K562 (cell line): ENCODE measurements around the gene LCN12. TPM values are rescaled to one million over a fixed set of nuclear protein-coding genes. Genes with fewer than 3 reads are reported as not detected.

Experiments used
- ATAC-seq: fragments of 200-7000 bp; cut with Tn5 transposase; 3 replicates; pipeline ENCODE4 v1.9.1; 2020; ENCODE audit warnings: moderate library complexity
- BruUV-seq: library from RNA; stranded (reverse); fragments of 400-500 nt; replicated peaks from 2 replicates; lab custom pipeline; 2021; lab: Mats Ljungman, UMichigan
- CTCF ChIA-PET: fragments of 300-600 bp; formaldehyde crosslinking; extraction: SDS; loops from one replicate; lab custom pipeline; 2021; ENCODE audit warnings: low intra/inter-chr PET ratio; lab: Yijun Ruan, JAX
- POLR2A ChIA-PET: fragments of 300-600, 350-650 bp; sonication (Branson Sonifier 250); formaldehyde crosslinking; extraction: SDS; loops from one replicate; lab custom pipeline; 2021; ENCODE audit warnings: antibody characterized with exemption, inconsistent platforms; lab: Yijun Ruan, JAX
- DNase-seq, 4 experiments: peaks; one replicate each; pipeline versions ENCODE4 v3.0.0 to v3.0.0-alpha.2; 2011 to 2018; ENCODE audit warnings: low spot score in 3 of 4, mixed read lengths in 3 of 4; ENCODE audit errors: extremely low read depth in 1 of 4
- FAIRE-seq: peaks from 2 replicates; lab custom pipeline; 2011; peaks lifted over from hg19 to GRCh38; lab: Jason Lieb, UNC
- H2AFZ ChIP-seq: 2 replicates; pipeline ENCODE4 v1.6.0; 2011; ENCODE audit warnings: low read depth, low read length, control low read depth, inconsistent platforms
- H3K27ac ChIP-seq: fragments of 200-600 bp; 3 replicates; pipeline ENCODE4 v1.8.0; 2011; ENCODE audit warnings: low read depth, mild to moderate bottlenecking, control low read depth, inconsistent platforms, low read length, moderate library complexity, mixed read lengths; ENCODE audit errors: extremely low read depth
- H3K27me3 ChIP-seq, 2 experiments: fragments of 300-600 bp in 1 of 2; 2 replicates in 1 of 2; 3 replicates in 1 of 2; pipeline versions ENCODE4 v1.6.0 to v1.8.0; 2011; ENCODE audit warnings: inconsistent platforms in 2 of 2, low read length in 2 of 2, mild to moderate bottlenecking in 1 of 2, mixed read lengths in 1 of 2, moderate library complexity in 1 of 2; ENCODE audit not compliant: control insufficient read depth in 2 of 2, insufficient read depth in 2 of 2
- H3K36me3 ChIP-seq: fragments of 300-600 bp; 3 replicates; pipeline ENCODE4 v1.8.0; 2011; ENCODE audit warnings: mild to moderate bottlenecking, low read length, inconsistent platforms; ENCODE audit not compliant: control insufficient read depth, insufficient read depth
- H3K4me1 ChIP-seq, 2 experiments: fragments of 200-600 bp in 1 of 2; replicated peaks in 1 of 2; 2 replicates in 1 of 2; 3 replicates in 1 of 2; pipeline versions ENCODE4 v1.5.1 to v1.8.0; 2011; ENCODE audit warnings: inconsistent platforms in 2 of 2, low read length in 2 of 2, mild to moderate bottlenecking in 1 of 2, mixed read lengths in 1 of 2, moderate library complexity in 1 of 2; ENCODE audit not compliant: control insufficient read depth in 2 of 2, insufficient read depth in 2 of 2
- H3K4me2 ChIP-seq: 2 replicates; pipeline ENCODE4 v1.6.1; 2011; ENCODE audit warnings: low read length, control low read depth, inconsistent platforms, mixed read lengths; ENCODE audit not compliant: insufficient read depth
- H3K4me3 ChIP-seq: fragments of 200-600 bp; sonication (generic), shearing (Covaris generic); 2 replicates; pipeline ENCODE4 v1.5.1; 2016; ENCODE audit warnings: control low read depth, inconsistent platforms
- H3K79me2 ChIP-seq: fragments of 200-600 bp; 3 replicates; pipeline ENCODE4 v1.8.0; 2011; ENCODE audit warnings: low read length, inconsistent platforms; ENCODE audit not compliant: control insufficient read depth, insufficient read depth
- H3K9ac ChIP-seq, 2 experiments: 2 replicates each; pipeline versions ENCODE4 v1.6.0 to v1.6.1; 2011; ENCODE audit warnings: low read depth in 2 of 2, low read length in 2 of 2, control low read depth in 1 of 2, inconsistent platforms in 1 of 2, mild to moderate bottlenecking in 1 of 2, mixed read lengths in 1 of 2; ENCODE audit not compliant: insufficient read depth in 1 of 2
- H3K9me1 ChIP-seq: one replicate; pipeline ENCODE4 v1.6.0; 2011; ENCODE audit warnings: inconsistent platforms, mild to moderate bottlenecking, low read length, moderate library complexity; ENCODE audit not compliant: control insufficient read depth, insufficient read depth
- H3K9me3 ChIP-seq: replicated peaks from 2 replicates; pipeline ENCODE4 v1.5.1; 2011; ENCODE audit warnings: low read depth, low read length, inconsistent platforms; ENCODE audit not compliant: control insufficient read depth, insufficient read depth
- H4K20me1 ChIP-seq: replicated peaks from 2 replicates; pipeline ENCODE4 v1.6.1; 2011; ENCODE audit warnings: low read length, inconsistent platforms, mixed read lengths; ENCODE audit not compliant: control insufficient read depth, insufficient read depth
- BHLHE40 ChIP-seq: IDR thresholded peaks from 2 replicates; pipeline ENCODE4 v1.6.1; 2011; ENCODE audit warnings: low read length, improper control_type of control experiment
- CBX2 ChIP-seq: fragments of 200-600 bp; sonication (generic); IDR thresholded peaks from one replicate; pipeline ENCODE4 v1.6.1; 2012; ENCODE audit warnings: mild to moderate bottlenecking, low read length, inconsistent platforms; ENCODE audit not compliant: insufficient read depth, poor library complexity, severe bottlenecking
- GTF2E2 ChIP-seq: fragments of 200-800 bp; sonication (Bioruptor generic); IDR thresholded peaks from 2 replicates; pipeline ENCODE4 v1.6.1; 2016; ENCODE audit warnings: missing genetic modification characterization, missing compliant biosample characterization
- LEF1 ChIP-seq: fragments of 450-650 bp; IDR thresholded peaks from 2 replicates; pipeline ENCODE4 v1.6.1; 2016; ENCODE audit warnings: mild to moderate bottlenecking
- SMAD1 ChIP-seq: fragments of 150-350 bp; IDR thresholded peaks from 2 replicates; pipeline ENCODE4 v1.6.1; 2014; ENCODE audit warnings: low read length, low read depth; ENCODE audit not compliant: partially characterized antibody
- SNRNP70 ChIP-seq: fragments of 200-400 bp; formaldehyde crosslinking; optimal IDR thresholded peaks from 2 replicates; pipeline ENCODE3; 2017; ENCODE audit warnings: low read depth, low read length
- TCF15 ChIP-seq: fragments of 250-450 bp; sonication (Bioruptor Pico); IDR thresholded peaks from 2 replicates; pipeline ENCODE4 v1.8.0; 2022; ENCODE audit warnings: moderate library complexity, mild to moderate bottlenecking, inconsistent platforms
- VEZF1 ChIP-seq: fragments of 200-800 bp; sonication (Bioruptor generic); IDR thresholded peaks from 2 replicates; pipeline ENCODE4 v1.6.1; 2017; ENCODE audit warnings: missing genetic modification characterization, missing compliant biosample characterization
- WHSC1 ChIP-seq: IDR thresholded peaks from one replicate; pipeline ENCODE4 v1.6.1; 2012; ENCODE audit warnings: low read length, control low read depth, inconsistent platforms
- ZNF395 ChIP-seq: fragments of 200-800 bp; sonication (Bioruptor generic); IDR thresholded peaks from 2 replicates; pipeline ENCODE4 v1.6.1; 2017; ENCODE audit warnings: missing genetic modification characterization, missing compliant biosample characterization
- ZNF398 ChIP-seq: fragments of 250-450 bp; sonication (Bioruptor Pico); IDR thresholded peaks from 2 replicates; pipeline ENCODE4 v1.8.0; 2021; ENCODE audit warnings: moderate library complexity, mild to moderate bottlenecking, inconsistent platforms
- WGBS: fragments of 100-300 bp; shearing (Covaris generic); methylation state at CpG from one replicate; pipeline ENCODE4 v1.1.6; 2016; ENCODE audit warnings: low coverage, mixed read lengths; ENCODE audit not compliant: insufficient coverage; ENCODE audit errors: missing lambda C conversion rate; 5-methylcytosine and 5-hydroxymethylcytosine counted together
- in situ Hi-C: fragments of 300-500 bp; cut with MboI; formaldehyde crosslinking; loops from 4 replicates; pipeline ENCODE4 v1.15.0; 2018; ENCODE audit warnings: inconsistent platforms, mixed read lengths
- intact Hi-C: fragments of 100-400 bp; cut with micrococcal nuclease; formaldehyde crosslinking; loops from 2 replicates; pipeline ENCODE4 v1.14.2; 2022
- polyA plus RNA-seq, 8 experiments: library from polyadenylated mRNA; depleted of rRNA in 4 of 8; stranded (reverse) in 5 of 8; unstranded in 3 of 8; fragments of >200 nt; fragmentation: Nextera tagmentation in 2 of 8; fragmentation: Illumina TruSeq in 1 of 8; extraction: Ambion mirVana in 2 of 8; extraction: Trizol in 1 of 8; gene quantifications; 2 replicates each; pipeline versions ENCODE4 v1.2.1 to v1.2.3, GENCODE V29; 2011 to 2014; ENCODE audit warnings: inconsistent platforms in 1 of 8, missing spikeins in 1 of 8
- total RNA-seq, 7 experiments: library from RNA; depleted of rRNA in 6 of 7; stranded (reverse); fragments of >200 nt in 6 of 7; fragmentation: Illumina TruSeq in 2 of 7; extraction: Trizol in 2 of 7; gene quantifications; 2 replicates each; pipeline versions ENCODE4 v1.2.1 to v1.2.3, GENCODE V29; 2011 to 2021; ENCODE audit warnings: low replicate concordance in 1 of 7

LCN12 gene
- total and polyA plus RNA-seq, 9 of the 15 experiments (the other 6 are each of a cell fraction or from before 2014, with no cell fraction given), result 0.05 TPM; not detected in 8

- FAIRE-seq (no peak), DNase-seq (no peak), ATAC-seq (no peak)
- H3K27ac ChIP-seq, result no peak overlapping the region
- no peaks in the 10 kb centered on the region for H3K27me3 ChIP-seq
- no peaks in the 10 kb centered on the region for H3K9me3 ChIP-seq
- peaks cover 5% of the 10 kb centered on the region; the same call in 1 of the 3 replicates for H3K79me2 ChIP-seq
- H2AFZ ChIP-seq, result no peak overlapping the region
- TF ChIP-seq WHSC1, result no peak
- no peak for TF ChIP-seq VEZF1 (CRISPR knock-in tag)
- no peak for TF ChIP-seq SNRNP70
- no peak for TF ChIP-seq ZNF395 (CRISPR knock-in tag)
- no peak for TF ChIP-seq LEF1
- TF ChIP-seq ZNF398 (CRISPR knock-in tag), result no peak
- no peak for TF ChIP-seq BHLHE40
- TF ChIP-seq CBX2, result no peak
- no peak for TF ChIP-seq GTF2E2 (tag)
- no peak for TF ChIP-seq TCF15
- no peak for TF ChIP-seq SMAD1
- H3K9ac ChIP-seq, result peak overlapping the region in 1 of 2 experiments; percentile 50; a peak in 1 of 4 replicates
- H3K9me1 ChIP-seq, result no peaks in the 10 kb centered on the region
- H4K20me1 ChIP-seq, result no peaks in the 10 kb centered on the region
- intact Hi-C loops (no loop called here), in situ Hi-C loops (no loop called here)
- no peak overlapping the region for H3K4me2 ChIP-seq
- BruUV-seq, result no TSS peak
- 95% methylated on average over 13 of the region's 15 CpGs for WGBS
- no peak overlapping the region for H3K4me3 ChIP-seq
- peaks cover 0 to 25% of the 10 kb centered on the region in 2 experiments; a peak in 2 of 5 replicates for H3K4me1 ChIP-seq
- ChIA-PET POLR2A (interaction anchor here (1.0 to 1.7 kb wide), 2 partner anchors 11 to 17 kb away, joined by 3 to 9 read pairs; no protein-coding TSS in a partner anchor), CTCF (no interaction called here)
- H3K36me3 ChIP-seq, result peaks cover 76% of the 10 kb centered on the region
Measured at GRCh38 chr9:136920069-136920468, 32.0 kb upstream of the LCN12 start.
